ENCODE data around the gene NME4.

The NME4 gene

GRCh38 chr16:425740-426114 is 28.7 kb downstream of the NME4 start:
- H3K4me3 ChIP-seq (ENCODE audit: control insufficient read depth, low read depth, low read length), result peak overlapping the region; percentile 74
- TF ChIP-seq CTCF (IDR thresholded peaks at IDR 0.05; ENCODE audit: control insufficient read depth, insufficient read depth, low read depth, low read length, missing control alignments), result no peak
- DNase-seq (ENCODE audit: low read depth), result no peak

- no peak for DNase-seq (ENCODE audit: low read depth)
- H3K4me3 ChIP-seq (ENCODE audit: control insufficient read depth, low read depth, low read length), result peak overlapping the region; percentile 74
- no peak for TF ChIP-seq CTCF (IDR thresholded peaks at IDR 0.05; ENCODE audit: control insufficient read depth, insufficient read depth, low read depth, low read length, missing control alignments)
Measured at GRCh38 chr16:426115-426905, 29.3 kb downstream of the NME4 start.

DNA sequence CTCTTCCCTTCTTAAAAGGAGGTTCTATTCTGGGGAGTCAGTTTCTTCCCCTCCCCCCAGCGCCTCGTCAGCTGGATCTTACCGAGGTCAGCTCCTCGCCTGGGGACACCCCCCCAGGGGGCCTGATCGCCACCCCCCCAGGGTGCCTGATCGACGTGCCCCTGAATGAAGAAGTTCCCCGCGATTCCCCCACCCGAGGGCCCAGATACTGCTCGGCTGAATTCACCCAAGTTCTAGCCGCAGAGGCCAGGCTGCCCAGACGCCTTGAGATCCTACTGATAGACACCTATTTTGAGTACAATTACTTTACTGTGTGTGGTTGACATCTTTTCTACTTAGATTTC is 29.9 kb downstream of the NME4 start:
- DNase-seq (ENCODE audit: low read depth), result no peak
- TF ChIP-seq CTCF (IDR thresholded peaks at IDR 0.05; ENCODE audit: control insufficient read depth, insufficient read depth, low read depth, low read length, missing control alignments), result no peak
- H3K4me3 ChIP-seq (ENCODE audit: control insufficient read depth, low read depth, low read length), result peak overlapping the region; percentile 74

GRCh38 chr16:427250-427649 is 30.3 kb downstream of the NME4 start:
- TF ChIP-seq CTCF (IDR thresholded peaks at IDR 0.05; ENCODE audit: control insufficient read depth, insufficient read depth, low read depth, low read length, missing control alignments), result no peak
- peak overlapping the region; percentile 74 for H3K4me3 ChIP-seq (ENCODE audit: control insufficient read depth, low read depth, low read length)
- DNase-seq (ENCODE audit: low read depth), result no peak

- no peak overlapping the region for H3K4me3 ChIP-seq (ENCODE audit: control insufficient read depth, low read depth, low read length)
Measured at GRCh38 chr16:430904-431303, 33.9 kb downstream of the NME4 start.

GRCh38 chr16:440627-441026 is 43.6 kb downstream of the NME4 start:
- no peak for DNase-seq (ENCODE audit: low read depth)
- TF ChIP-seq CTCF (IDR thresholded peaks at IDR 0.05; ENCODE audit: control insufficient read depth, insufficient read depth, low read depth, low read length, missing control alignments), result no peak
- no peak overlapping the region for H3K4me3 ChIP-seq (ENCODE audit: control insufficient read depth, low read depth, low read length)

More at GRCh38 chr16:430904-431303, 33.9 kb downstream of the NME4 start:
- DNase-seq (ENCODE audit: low read depth), result no peak
- no peak for TF ChIP-seq CTCF (IDR thresholded peaks at IDR 0.05; ENCODE audit: control insufficient read depth, insufficient read depth, low read depth, low read length, missing control alignments)
